Pancreas (tissue), 10 donors: ENCODE data around the gene PLEK. TPM values are rescaled to one million over a fixed set of nuclear protein-coding genes. Genes with fewer than 3 reads are reported as not detected.

Experiments
- ATAC-seq, 4 donors: fragments of 200-7000 bp; cut with Tn5 transposase; one replicate each; pipeline versions ENCODE4 v1.8.0 to v1.9.1; 2020; ENCODE audit warnings: mild to moderate bottlenecking in 4 of 4, moderate library complexity in 4 of 4
- DNase-seq, 6 donors: peaks; one replicate each; pipeline ENCODE4 v3.0.0-alpha.2; 2020
- FAIRE-seq: peaks from 2 replicates; lab custom pipeline; 2012; peaks lifted over from hg19 to GRCh38; lab: Jason Lieb, UNC
- H3K27ac ChIP-seq, 4 donors: fragments of 200-600 bp; sonication (generic); 1 replicate in 3 of 4; 2 replicates in 1 of 4; pipeline versions ENCODE4 v1.5.0 to v1.8.0; 2020
- H3K27me3 ChIP-seq, 4 donors: fragments of 200-600 bp; one replicate each; pipeline ENCODE4 v1.8.0; 2021
- H3K36me3 ChIP-seq, 3 donors: fragments of 200-600 bp; sonication (generic) in 1 of 3; one replicate each; pipeline versions ENCODE4 v1.5.0 to v1.8.0; 2020 to 2021
- H3K4me1 ChIP-seq, 3 donors: fragments of 200-600 bp; one replicate each; pipeline ENCODE4 v1.8.0; 2021
- H3K4me3 ChIP-seq, 4 donors: fragments of 200-600 bp; sonication (generic) in 2 of 4; one replicate each; pipeline versions ENCODE4 v1.5.0 to v1.8.0; 2020 to 2021
- H3K9me3 ChIP-seq, 4 donors: fragments of 200-600 bp; one replicate each; pipeline ENCODE4 v1.8.0; 2021
- WGBS, 2 donors: extraction: QIAGEN DNeasy Blood & Tissue Kit; methylation state at CpG; one replicate each; pipeline ENCODE4 v1.1.7; 2013; 5-methylcytosine and 5-hydroxymethylcytosine counted together
- intact Hi-C, 3 donors: fragments of 100-400 bp; cut with DNase I; formaldehyde crosslinking; loops; one replicate each; pipeline versions ENCODE4 v1.11.1 to v1.14.2; 2022
- polyA plus RNA-seq, 2 donors: library from polyadenylated mRNA; stranded (reverse); fragments of 200-250 nt; gene quantifications; one replicate each; pipeline ENCODE4 v1.2.3, GENCODE V29; 2013
- total RNA-seq, 6 donors: library from RNA; stranded (reverse); fragmentation: NEBNext Ultra II Directional in 4 of 6; extraction: Animal tissue kit (Norgen Biotek cat#: 25700) in 4 of 6; gene quantifications; one replicate each; pipeline versions ENCODE4 v1.2.1 to v1.2.4, GENCODE V29; 2021 to 2023
- TF ChIP-seq, protein P1 (sequence below), 4 donors: fragments of 200-600 bp; sonication (generic) in 3 of 4; IDR thresholded peaks; one replicate each; pipeline versions ENCODE4 v1.5.0 to v1.8.0; 2021; ENCODE audit warnings: antibody characterized with exemption in 4 of 4
- donor health status: healthy with polysubstance abuse.
- donor health status: DM: no; HTN: no; CAD: no; lungs with moderate emphysema.
- donor health status: DM: no; HTN: no; CAD: no.
- donor health status: control.
- donor health status: control.
- donor health status: Bipolar disorder and iron deficiency.
- donor health status: DM: yes; HTN: yes; CAD: no.
- donor health status: DM: no; HTN: no; CAD: no.
- donor health status: DM: no; HTN: no; CAD: no.
- donor health status: DM: yes; HTN: yes; CAD: no.

Gene PLEK
- total and polyA plus RNA-seq, 8 donors = 0.28 to 8.0 (median 1.5) TPM

DNA sequence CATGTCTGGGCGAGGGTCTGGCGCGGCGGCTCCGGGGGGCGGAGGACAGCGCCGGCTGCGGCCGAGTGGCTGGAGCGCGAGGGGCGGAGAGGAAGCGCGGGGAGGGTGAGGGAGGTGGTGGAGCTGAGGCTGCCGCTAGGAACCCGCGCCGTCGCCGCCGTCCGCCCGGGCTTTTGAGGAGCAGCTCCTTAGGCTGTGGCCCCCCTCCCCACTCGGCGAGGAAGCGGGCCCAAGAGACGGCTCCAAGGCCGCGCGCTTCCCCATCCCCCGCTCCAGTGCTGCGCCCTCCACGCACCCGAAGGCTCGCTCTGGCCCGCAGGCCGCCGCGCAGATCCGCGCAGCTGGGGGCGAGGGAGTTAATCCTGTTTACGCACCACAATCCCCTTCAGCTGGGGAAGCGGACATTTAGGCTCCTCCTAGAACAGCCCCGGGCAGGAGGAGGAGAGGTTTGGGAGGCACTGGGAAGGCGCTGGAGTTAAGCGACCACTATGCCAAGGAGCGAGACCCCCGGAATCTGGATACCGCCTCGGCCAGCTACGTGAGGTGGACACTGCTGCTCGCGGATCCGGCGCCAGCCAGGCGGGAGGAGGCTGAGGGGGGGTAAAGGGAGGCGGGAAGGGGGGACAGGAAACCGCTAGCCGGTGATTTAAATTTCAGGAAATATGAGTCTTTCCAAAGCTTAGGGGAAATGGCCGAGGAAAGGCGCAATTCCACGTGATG is 45.5 kb upstream of the PLEK start, which contains the start of gene CNRIP1:
CNRIP1 (minus strand) TSS at position 552 of the 720 bp plus-strand sequence; CDS start at position 3, 549 bp downstream.
- Histone ChIP-seq H3K27ac (peak within 1 kb of the TSS; percentile 20 to 73 (median 64)), H3K4me1 (peaks cover 0 to 6% (median 0%) of the 10 kb centered on the region in 3 donors), H3K9me3 (no peaks in the 10 kb centered on the region), H3K4me3 (peak within 1 kb of the TSS; percentile 27 to 54 (median 40)), H3K27me3 (peaks cover 0 to 19% (median 2%) of the 10 kb centered on the region in 4 donors), H3K36me3 (no peaks in the 10 kb centered on the region)
- peak; percentile 15 to 72 (median 36) for DNase-seq
- peak; percentile 47 to 82 (median 74) for ATAC-seq
- WGBS, 2 donors = 0 to 1% methylated on average over 38 to 64 of the region's 64 CpGs
- FAIRE-seq = no peak
- TF ChIP-seq, protein P1, sequence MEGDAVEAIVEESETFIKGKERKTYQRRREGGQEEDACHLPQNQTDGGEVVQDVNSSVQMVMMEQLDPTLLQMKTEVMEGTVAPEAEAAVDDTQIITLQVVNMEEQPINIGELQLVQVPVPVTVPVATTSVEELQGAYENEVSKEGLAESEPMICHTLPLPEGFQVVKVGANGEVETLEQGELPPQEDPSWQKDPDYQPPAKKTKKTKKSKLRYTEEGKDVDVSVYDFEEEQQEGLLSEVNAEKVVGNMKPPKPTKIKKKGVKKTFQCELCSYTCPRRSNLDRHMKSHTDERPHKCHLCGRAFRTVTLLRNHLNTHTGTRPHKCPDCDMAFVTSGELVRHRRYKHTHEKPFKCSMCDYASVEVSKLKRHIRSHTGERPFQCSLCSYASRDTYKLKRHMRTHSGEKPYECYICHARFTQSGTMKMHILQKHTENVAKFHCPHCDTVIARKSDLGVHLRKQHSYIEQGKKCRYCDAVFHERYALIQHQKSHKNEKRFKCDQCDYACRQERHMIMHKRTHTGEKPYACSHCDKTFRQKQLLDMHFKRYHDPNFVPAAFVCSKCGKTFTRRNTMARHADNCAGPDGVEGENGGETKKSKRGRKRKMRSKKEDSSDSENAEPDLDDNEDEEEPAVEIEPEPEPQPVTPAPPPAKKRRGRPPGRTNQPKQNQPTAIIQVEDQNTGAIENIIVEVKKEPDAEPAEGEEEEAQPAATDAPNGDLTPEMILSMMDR (IDR thresholded peaks at IDR 0.05) = no peak
- intact Hi-C loops = no loop called here

DNA sequence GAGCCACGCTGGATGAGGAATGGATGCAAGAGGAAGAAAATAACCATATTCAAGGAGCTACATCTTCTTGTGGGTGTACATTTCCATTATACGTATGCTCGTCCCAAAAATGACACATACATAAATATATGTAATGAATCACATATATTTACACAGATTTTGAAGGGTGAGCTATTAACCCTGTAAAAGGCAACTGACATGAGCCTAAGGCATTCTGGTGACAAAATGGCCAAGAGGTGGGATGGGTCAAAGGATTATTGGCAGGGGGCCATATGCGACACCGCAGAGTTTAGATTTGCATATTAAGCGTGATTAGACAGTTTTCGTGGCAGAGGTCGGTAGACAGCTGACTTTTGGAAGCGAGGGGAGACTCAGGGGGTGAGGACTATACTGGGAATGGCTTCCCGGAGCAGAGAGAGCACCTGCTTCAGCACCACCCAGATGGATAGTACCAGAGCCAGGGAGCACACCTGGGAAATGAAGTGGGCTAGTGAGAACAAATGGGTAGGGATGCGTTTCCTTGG is 44.9 kb upstream of the PLEK start:
- H3K36me3 ChIP-seq = no peaks in the 10 kb centered on the region
- no peak for DNase-seq
- intact Hi-C loops = no loop called here
- TF ChIP-seq, protein P1 (IDR thresholded peaks at IDR 0.05) = no peak
- no peak for FAIRE-seq
- H3K4me3 ChIP-seq = peak overlapping the region in 2 of 4 donors; percentile 39 to 54
- peak overlapping the region in 3 of 4 donors; percentile 62 to 73 (median 67) for H3K27ac ChIP-seq
- peaks cover 0 to 6% (median 0%) of the 10 kb centered on the region in 3 donors for H3K4me1 ChIP-seq
- ATAC-seq = peak in 3 of 4 donors; percentile 45 to 59 (median 48)
- H3K27me3 ChIP-seq = peaks cover 0 to 19% (median 2%) of the 10 kb centered on the region in 4 donors
- WGBS, 2 donors = 3 to 6% methylated on average over 11 of the region's 11 CpGs
- H3K9me3 ChIP-seq = no peaks in the 10 kb centered on the region

DNA sequence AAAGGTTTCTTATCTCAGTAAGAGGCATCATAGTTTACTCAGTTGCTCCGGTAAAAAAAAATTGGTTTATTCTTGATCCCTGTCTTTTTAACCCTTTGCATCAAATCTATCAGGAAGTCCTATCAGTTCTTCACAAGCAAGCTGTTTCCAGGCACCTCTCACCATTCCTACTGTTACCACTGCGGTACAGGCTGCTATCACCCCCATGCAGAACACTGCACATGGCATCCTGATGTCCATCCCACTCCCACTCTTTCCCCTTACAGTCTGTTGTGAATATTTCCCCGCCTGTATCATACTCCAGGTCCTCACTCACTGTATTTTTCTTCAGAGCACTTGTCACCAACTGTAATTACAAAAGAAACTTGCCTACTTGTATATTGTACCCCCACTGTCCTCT is 40.0 kb upstream of the PLEK start:
- no peak overlapping the region for H3K4me3 ChIP-seq
- ATAC-seq = no peak
- TF ChIP-seq, protein P1 (IDR thresholded peaks at IDR 0.05) = no peak
- H3K4me1 ChIP-seq = peaks cover 0 to 4% (median 0%) of the 10 kb centered on the region in 3 donors
- FAIRE-seq = no peak
- DNase-seq = no peak
- H3K27me3 ChIP-seq = peaks cover 0 to 11% (median 2%) of the 10 kb centered on the region in 4 donors
- intact Hi-C loops = no loop called here
- no peak overlapping the region for H3K27ac ChIP-seq
- H3K36me3 ChIP-seq = no peaks in the 10 kb centered on the region
- H3K9me3 ChIP-seq = no peaks in the 10 kb centered on the region
- WGBS, 2 donors = 50 to 66% methylated on average over 3 of the region's 3 CpGs

DNA sequence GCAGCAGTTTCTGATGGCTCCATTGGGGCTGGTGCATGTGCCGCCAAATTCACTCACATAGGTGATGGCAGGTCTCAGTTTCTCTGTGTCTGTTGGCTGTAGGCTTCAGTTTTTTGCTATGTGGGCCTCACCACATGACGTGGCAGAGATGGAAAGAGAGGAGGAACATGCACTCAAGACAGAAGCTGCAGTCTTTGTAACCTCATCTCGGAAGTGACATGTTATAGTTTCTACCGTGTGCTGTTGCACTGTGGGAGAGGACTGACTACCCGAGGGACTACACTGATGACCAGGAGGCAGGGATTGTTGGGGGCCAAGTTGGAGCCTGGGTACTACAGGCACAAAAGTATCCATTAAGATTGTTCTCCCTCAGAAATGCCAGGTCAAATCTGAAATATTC is 36.2 kb upstream of the PLEK start:
- FAIRE-seq (no peak), ATAC-seq (no peak), DNase-seq (no peak)
- Histone ChIP-seq H3K36me3 (no peaks in the 10 kb centered on the region), H3K27ac (no peak overlapping the region), H3K4me3 (no peak overlapping the region), H3K27me3 (no peaks in the 10 kb centered on the region), H3K4me1 (no peaks in the 10 kb centered on the region), H3K9me3 (no peaks in the 10 kb centered on the region)
- WGBS, 2 donors = 48 to 52% methylated on average over 5 of the region's 5 CpGs
- intact Hi-C loops = no loop called here
- TF ChIP-seq, protein P1 (IDR thresholded peaks at IDR 0.05) = no peak
